Endodermal cell (in vitro differentiated cells): ENCODE measurements around the gene OPCML. TPM values are rescaled to one million over a fixed set of nuclear protein-coding genes. Genes with fewer than 3 reads are reported as not detected.

Source experiments
- DNase-seq: peaks from one replicate; pipeline ENCODE4 v3.0.0-alpha.2; 2017
- H3K27ac ChIP-seq: 2 replicates; pipeline ENCODE4 v1.5.1; 2013; ENCODE audit warnings: mild to moderate bottlenecking, low read depth, low read length, moderate library complexity
- H3K27me3 ChIP-seq: 2 replicates; pipeline ENCODE4 v1.6.1; 2013; ENCODE audit warnings: mild to moderate bottlenecking, low read length, moderate library complexity; ENCODE audit not compliant: insufficient read depth, control insufficient read depth, poor library complexity, severe bottlenecking
- H3K36me3 ChIP-seq: 2 replicates; pipeline ENCODE4 v1.7.0; 2013; ENCODE audit warnings: mild to moderate bottlenecking, low read length, moderate library complexity; ENCODE audit not compliant: control insufficient read depth, insufficient read depth
- H3K4me1 ChIP-seq: one replicate; pipeline ENCODE4 v1.7.0; 2013; ENCODE audit warnings: low read length; ENCODE audit not compliant: control insufficient read depth, insufficient read depth
- H3K4me3 ChIP-seq: 2 replicates; pipeline ENCODE4 v1.5.1; 2013; ENCODE audit warnings: mild to moderate bottlenecking, low read length, moderate library complexity
- H3K9ac ChIP-seq: 2 replicates; pipeline ENCODE4 v1.6.1; 2013; ENCODE audit warnings: mild to moderate bottlenecking, low read length, moderate library complexity; ENCODE audit not compliant: poor library complexity, severe bottlenecking; ENCODE audit errors: extremely low read depth
- H3K9me3 ChIP-seq: 2 replicates; pipeline ENCODE4 v1.6.1; 2013; ENCODE audit warnings: mild to moderate bottlenecking, low read length, moderate library complexity; ENCODE audit not compliant: control insufficient read depth
- H3K27ac Mint-ChIP-seq: 2 replicates; pipeline ENCODE4 v1.8.0; 2020; ENCODE audit warnings: mixed read lengths
- H3K27me3 Mint-ChIP-seq: 2 replicates; pipeline ENCODE4 v1.8.0; 2021; ENCODE audit warnings: mild to moderate bottlenecking, mixed read lengths; ENCODE audit not compliant: insufficient read depth
- H3K36me3 Mint-ChIP-seq: 2 replicates; pipeline ENCODE4 v1.8.0; 2020; ENCODE audit warnings: low read depth, mixed read lengths
- H3K4me1 Mint-ChIP-seq: 2 replicates; pipeline ENCODE4 v1.8.0; 2020; ENCODE audit warnings: mixed read lengths
- H3K4me3 Mint-ChIP-seq: 2 replicates; pipeline ENCODE4 v1.8.0; 2020; ENCODE audit warnings: mild to moderate bottlenecking, moderate library complexity, mixed read lengths
- H3K9me3 Mint-ChIP-seq: 2 replicates; pipeline ENCODE4 v1.8.0; 2020; ENCODE audit warnings: mild to moderate bottlenecking, mixed read lengths
- CTCF ChIP-seq: fragments of 200-600 bp; sonication (generic); conservative IDR thresholded peaks from 2 replicates; pipeline ENCODE4 v1.5.0; 2021; ENCODE audit warnings: antibody characterized with exemption, mild to moderate bottlenecking
- WGBS, 2 experiments: methylation state at CpG; one replicate each; pipeline versions ENCODE4 v1.1.5 to v1.1.7; 2013; ENCODE audit warnings: missing lambda C conversion rate in 2 of 2, mixed read lengths in 1 of 2; ENCODE audit not compliant: insufficient coverage in 1 of 2, insufficient read length in 1 of 2; 5-methylcytosine and 5-hydroxymethylcytosine counted together
- total RNA-seq, 2 donors: library from RNA; stranded (reverse); fragmentation: NEBNext Ultra II Directional in 1 of 2; extraction: Animal tissue kit (Norgen Biotek cat#: 25700) in 1 of 2; gene quantifications; 2 replicates in 1 of 2; 3 replicates in 1 of 2; pipeline ENCODE4 v1.2.1, GENCODE V29; 2021

OPCML gene
- total RNA-seq, 2 donors from 2014 or later, result 0.49 to 0.86 TPM

GRCh38 chr11:133545199-133545803 is 13.0 kb upstream of the OPCML start:
- WGBS, 2 experiments, result 36 to 67% methylated on average over 6 to 8 of the region's 8 CpGs
- peaks cover 11% of the 10 kb centered on the region for H3K4me1 ChIP-seq

GRCh38 chr11:133541720-133542095 is 9.4 kb upstream of the OPCML start:
- no peak overlapping the region for H3K4me3 Mint-ChIP-seq
- TF ChIP-seq CTCF, result no peak
- peaks cover 31% of the 10 kb centered on the region for H3K4me1 Mint-ChIP-seq
- Histone ChIP-seq H3K9me3 (no peaks in the 10 kb centered on the region), H3K4me1 (peaks cover 8% of the 10 kb centered on the region), H3K4me3 (no peak overlapping the region), H3K36me3 (no peaks in the 10 kb centered on the region), H3K9ac (no peak overlapping the region), H3K27me3 (no peaks in the 10 kb centered on the region), H3K27ac (peak overlapping the region; percentile 83)
- H3K9me3 Mint-ChIP-seq, result peaks cover 2% of the 10 kb centered on the region
- DNase-seq, result no peak
- WGBS, 2 experiments, result 46 to 53% methylated on average over 4 to 6 of the region's 7 CpGs
- peak overlapping the region; percentile 89 for H3K27ac Mint-ChIP-seq
- no peaks in the 10 kb centered on the region for H3K36me3 Mint-ChIP-seq
- H3K27me3 Mint-ChIP-seq, result no peaks in the 10 kb centered on the region

More at GRCh38 chr11:133545199-133545803, 13.0 kb upstream of the OPCML start:
- H3K36me3 Mint-ChIP-seq, result no peaks in the 10 kb centered on the region
- TF ChIP-seq CTCF, result no peak
- Histone ChIP-seq H3K27ac (peak overlapping the region; percentile 58), H3K36me3 (no peaks in the 10 kb centered on the region), H3K9me3 (no peaks in the 10 kb centered on the region), H3K4me3 (no peak overlapping the region), H3K9ac (no peak overlapping the region), H3K27me3 (no peaks in the 10 kb centered on the region)
- no peaks in the 10 kb centered on the region for H3K27me3 Mint-ChIP-seq
- H3K4me3 Mint-ChIP-seq, result no peak overlapping the region
- H3K27ac Mint-ChIP-seq, result peak overlapping the region; percentile 14
- H3K9me3 Mint-ChIP-seq, result no peaks in the 10 kb centered on the region
- DNase-seq, result peak; percentile 68
- H3K4me1 Mint-ChIP-seq, result peaks cover 26% of the 10 kb centered on the region

- no peaks in the 10 kb centered on the region for H3K27me3 ChIP-seq
- no peaks in the 10 kb centered on the region for H3K27me3 Mint-ChIP-seq
- no peaks in the 10 kb centered on the region for H3K36me3 Mint-ChIP-seq
- peak overlapping the region; percentile 89 for H3K27ac Mint-ChIP-seq
- peak; percentile 73 for TF ChIP-seq CTCF
- DNase-seq, result peak; percentile 95
- peaks cover 2% of the 10 kb centered on the region for H3K9me3 Mint-ChIP-seq
- WGBS, 2 experiments, result 28 to 36% methylated on average over 5 to 10 of the region's 10 CpGs
- H3K4me3 ChIP-seq, result no peak overlapping the region
- no peak overlapping the region for H3K4me3 Mint-ChIP-seq
- H3K36me3 ChIP-seq, result no peaks in the 10 kb centered on the region
- no peaks in the 10 kb centered on the region for H3K9me3 ChIP-seq
- H3K9ac ChIP-seq, result no peak overlapping the region
- H3K27ac ChIP-seq, result peak overlapping the region; percentile 83
- H3K4me1 Mint-ChIP-seq, result peaks cover 31% of the 10 kb centered on the region
- peaks cover 8% of the 10 kb centered on the region for H3K4me1 ChIP-seq
These were observed 8.9 kb upstream of the OPCML start for GRCh38 chr11:133541021-133541719.
